H9 (cell line): ENCODE results near the gene MKRN2. TPM values are rescaled to one million over a fixed set of nuclear protein-coding genes. Genes with fewer than 3 reads are reported as not detected.

Experiments
- DNase-seq: peaks from one replicate; pipeline ENCODE4 v3.0.0-alpha.2; 2017
- H2AFZ ChIP-seq: one replicate; pipeline ENCODE4 v1.6.1; 2013; ENCODE audit warnings: mild to moderate bottlenecking, low read length, control low read depth, moderate library complexity
- H2AK5ac ChIP-seq: 2 replicates; pipeline ENCODE4 v1.6.1; 2013; ENCODE audit warnings: low read length, control low read depth, mixed read lengths; ENCODE audit not compliant: insufficient read length
- H2BK120ac ChIP-seq: one replicate; pipeline ENCODE4 v1.6.1; 2013; ENCODE audit warnings: low read depth, mild to moderate bottlenecking, low read length, control low read depth, inconsistent platforms; ENCODE audit not compliant: poor library complexity, severe bottlenecking
- H2BK12ac ChIP-seq: 2 replicates; pipeline ENCODE4 v1.6.1; 2013; ENCODE audit warnings: low read length, control low read depth, mixed read lengths, low read depth; ENCODE audit not compliant: insufficient read length
- H2BK15ac ChIP-seq: 2 replicates; pipeline ENCODE4 v1.6.1; 2013; ENCODE audit warnings: low read depth, low read length, control low read depth
- H2BK20ac ChIP-seq: one replicate; pipeline ENCODE4 v1.6.1; 2013; ENCODE audit warnings: low read depth, mild to moderate bottlenecking, low read length, control low read depth, inconsistent platforms; ENCODE audit not compliant: poor library complexity, severe bottlenecking
- H2BK5ac ChIP-seq: 2 replicates; pipeline ENCODE4 v1.6.1; 2013; ENCODE audit warnings: low read length, control low read depth, mixed read lengths; ENCODE audit not compliant: insufficient read length
- H3K14ac ChIP-seq: 2 replicates; pipeline ENCODE4 v1.6.1; 2013; ENCODE audit warnings: low read length, control low read depth; ENCODE audit not compliant: insufficient read depth
- H3K18ac ChIP-seq: 2 replicates; pipeline ENCODE4 v1.6.1; 2013; ENCODE audit warnings: low read depth, mild to moderate bottlenecking, mixed read lengths, low read length, control low read depth; ENCODE audit not compliant: insufficient read length
- H3K23ac ChIP-seq: 2 replicates; pipeline ENCODE4 v1.6.1; 2013; ENCODE audit warnings: low read length, control low read depth, mixed read lengths, low read depth; ENCODE audit not compliant: insufficient read length
- H3K23me2 ChIP-seq: 2 replicates; pipeline ENCODE4 v1.6.1; 2013; ENCODE audit warnings: low read depth, mild to moderate bottlenecking, mixed read lengths, low read length, control low read depth; ENCODE audit not compliant: insufficient read length, poor library complexity, severe bottlenecking
- H3K27ac ChIP-seq: 2 replicates; pipeline ENCODE4 v1.5.1; 2013; ENCODE audit warnings: low read length, control low read depth, mixed read lengths, low read depth; ENCODE audit not compliant: insufficient read length
- H3K27me3 ChIP-seq: 2 replicates; pipeline ENCODE4 v1.6.1; 2013; ENCODE audit warnings: low read length, control low read depth, inconsistent platforms; ENCODE audit not compliant: insufficient read depth
- H3K4ac ChIP-seq: 2 replicates; pipeline ENCODE4 v1.6.1; 2013; ENCODE audit warnings: low read depth, mild to moderate bottlenecking, control low read depth, inconsistent platforms, low read length, moderate library complexity
- H3K4me1 ChIP-seq: 2 replicates; pipeline ENCODE4 v1.6.1; 2013; ENCODE audit warnings: low read length, control low read depth, inconsistent platforms; ENCODE audit not compliant: insufficient read depth
- H3K4me2 ChIP-seq: 2 replicates; pipeline ENCODE4 v1.6.1; 2013; ENCODE audit warnings: low read length, control low read depth, mixed read lengths; ENCODE audit not compliant: insufficient read length, insufficient read depth
- H3K56ac ChIP-seq: 2 replicates; pipeline ENCODE4 v1.6.1; 2013; ENCODE audit warnings: low read depth, mild to moderate bottlenecking, mixed read lengths, low read length, control low read depth; ENCODE audit not compliant: insufficient read length
- H3K79me1 ChIP-seq: 2 replicates; pipeline ENCODE4 v1.6.1; 2013; ENCODE audit warnings: low read depth, mild to moderate bottlenecking, moderate library complexity, low read length, control low read depth, inconsistent platforms; ENCODE audit not compliant: insufficient read depth, poor library complexity, severe bottlenecking
- H3K79me2 ChIP-seq: 2 replicates; pipeline ENCODE4 v1.6.1; 2013; ENCODE audit warnings: low read length, control low read depth, inconsistent platforms; ENCODE audit not compliant: insufficient read depth
- H3K9ac ChIP-seq: 2 replicates; pipeline ENCODE4 v1.6.1; 2013; ENCODE audit warnings: low read length, control low read depth, mixed read lengths; ENCODE audit not compliant: insufficient read length; ENCODE audit errors: extremely low read depth
- H3K9me3 ChIP-seq: one replicate; pipeline ENCODE4 v1.6.1; 2013; ENCODE audit warnings: low read depth, low read length, inconsistent platforms; ENCODE audit not compliant: control insufficient read depth
- H3T11ph ChIP-seq: one replicate; pipeline ENCODE4 v1.6.1; 2013; ENCODE audit warnings: mild to moderate bottlenecking, low read length, control low read depth, inconsistent platforms
- H4K20me1 ChIP-seq: one replicate; pipeline ENCODE4 v1.6.1; 2013; ENCODE audit not compliant: control insufficient read depth, insufficient read length, insufficient read depth
- H4K5ac ChIP-seq: 2 replicates; pipeline ENCODE4 v1.6.1; 2013; ENCODE audit warnings: low read depth, mild to moderate bottlenecking, mixed read lengths, low read length, control low read depth; ENCODE audit not compliant: insufficient read length
- H4K8ac ChIP-seq: replicated peaks from 2 replicates; pipeline ENCODE4 v1.6.1; 2013; ENCODE audit warnings: low read length, control low read depth, mixed read lengths, low read depth; ENCODE audit not compliant: insufficient read length
- H4K91ac ChIP-seq: 2 replicates; pipeline ENCODE4 v1.6.1; 2013; ENCODE audit warnings: low read depth, mild to moderate bottlenecking, moderate library complexity, mixed read lengths, low read length, control low read depth; ENCODE audit not compliant: insufficient read length
- H3K27ac Mint-ChIP-seq, 3 experiments: 2 replicates in 2 of 3; 3 replicates in 1 of 3; pipeline ENCODE4 v1.8.0; 2020 to 2021; ENCODE audit warnings: mixed read lengths in 3 of 3, mild to moderate bottlenecking in 1 of 3, moderate library complexity in 1 of 3
- H3K27me3 Mint-ChIP-seq: 2 replicates; pipeline ENCODE4 v1.8.0; 2021; ENCODE audit warnings: low read depth, mild to moderate bottlenecking, moderate library complexity, mixed read lengths
- H3K36me3 Mint-ChIP-seq, 3 experiments: 2 replicates in 2 of 3; 3 replicates in 1 of 3; pipeline ENCODE4 v1.8.0; 2020 to 2021; ENCODE audit warnings: low read depth in 3 of 3, mixed read lengths in 3 of 3; ENCODE audit not compliant: insufficient read depth in 1 of 3
- H3K4me1 Mint-ChIP-seq, 2 experiments: 2 replicates each; pipeline ENCODE4 v1.8.0; 2020; ENCODE audit warnings: mixed read lengths in 2 of 2
- H3K4me3 Mint-ChIP-seq, 2 experiments: 2 replicates in 1 of 2; 3 replicates in 1 of 2; pipeline ENCODE4 v1.8.0; 2020 to 2021; ENCODE audit warnings: mild to moderate bottlenecking in 2 of 2, mixed read lengths in 2 of 2, moderate library complexity in 1 of 2
- H3K9me3 Mint-ChIP-seq, 2 experiments: 2 replicates in 1 of 2; 3 replicates in 1 of 2; pipeline ENCODE4 v1.8.0; 2020; ENCODE audit warnings: mild to moderate bottlenecking in 2 of 2, mixed read lengths in 2 of 2, moderate library complexity in 1 of 2
- CTCF ChIP-seq: fragments of 200-600 bp; sonication (generic); conservative IDR thresholded peaks from 3 replicates; pipeline ENCODE4 v1.8.0; 2021; ENCODE audit warnings: antibody characterized with exemption, mild to moderate bottlenecking
- WGBS: extraction: QIAGEN DNeasy Blood & Tissue Kit; methylation state at CpG from one replicate; pipeline ENCODE4 v1.1.7; 2013; ENCODE audit warnings: missing lambda C conversion rate, low lambda C conversion rate, mixed read lengths; ENCODE audit not compliant: insufficient read length; ENCODE audit errors: extremely low coverage; 5-methylcytosine and 5-hydroxymethylcytosine counted together
- total RNA-seq: library from RNA; stranded (reverse); gene quantifications from 2 replicates; pipeline ENCODE4 v1.2.1, GENCODE V29; 2021

MKRN2 gene
- total RNA-seq, 1 experiment from 2014 or later: 18.1 TPM

GRCh38 chr3:12628813-12629212 is 71.9 kb downstream of the MKRN2 start:
- peaks cover 3% of the 10 kb centered on the region for H4K20me1 ChIP-seq

More at GRCh38 chr3:12628813-12629212, 71.9 kb downstream of the MKRN2 start:
- Histone ChIP-seq H2BK20ac (no peak overlapping the region), H3K27ac (no peak overlapping the region), H3K79me1 (peaks cover 21% of the 10 kb centered on the region), H3K4ac (no peak overlapping the region), H3K23ac (no peak overlapping the region), H4K5ac (no peak overlapping the region), H3K9ac (no peak overlapping the region), H2BK12ac (no peak overlapping the region), H3K23me2 (no peaks in the 10 kb centered on the region), H3K4me1 (peaks cover 3% of the 10 kb centered on the region; the same call in 1 of the 2 replicates), H2AFZ (no peak overlapping the region), H4K8ac (no peak overlapping the region), H2BK5ac (no peak overlapping the region), H3K9me3 (no peaks in the 10 kb centered on the region), H2AK5ac (no peak overlapping the region), H3T11ph (no peak overlapping the region), H4K91ac (no peak overlapping the region), H3K18ac (no peak overlapping the region), H3K14ac (no peak overlapping the region), H2BK15ac (no peak overlapping the region), H3K56ac (no peak overlapping the region), H3K27me3 (no peaks in the 10 kb centered on the region), H3K79me2 (peaks cover 46% of the 10 kb centered on the region), H3K4me2 (no peak overlapping the region), H2BK120ac (no peak overlapping the region)
- Mint-ChIP-seq H3K27ac (no peak overlapping the region), H3K4me1 (peaks cover 18 to 20% of the 10 kb centered on the region in 2 experiments), H3K36me3 (peaks cover 0 to 2% (median 0%) of the 10 kb centered on the region in 3 experiments; a peak in 1 of 7 replicates), H3K4me3 (no peak overlapping the region), H3K27me3 (no peaks in the 10 kb centered on the region), H3K9me3 (no peaks in the 10 kb centered on the region)
- WGBS: no CpG with 5 or more reads among the region's 1 CpG
- TF ChIP-seq CTCF: no peak
- no peak for DNase-seq
